HCT116 (cell line): ENCODE measurements around the gene DNMT3A.

ENCODE experiments used
- CEBPB ChIP-seq: IDR thresholded peaks from 2 replicates; pipeline ENCODE4 v1.6.1; 2012; ENCODE audit warnings: low read depth
- EZH2 ChIP-seq: fragments of 200-600 bp; sonication (generic); IDR thresholded peaks from 2 replicates; pipeline ENCODE4 v1.6.1; 2017; ENCODE audit warnings: antibody characterized with exemption, mixed run types
- EZH2phosphoT487 ChIP-seq: fragments of 200-600 bp; IDR thresholded peaks from 2 replicates; pipeline ENCODE4 v1.6.1; 2018; ENCODE audit warnings: antibody characterized with exemption, borderline replicate concordance
- POLR2A ChIP-seq: IDR thresholded peaks from 2 replicates; pipeline ENCODE4 v1.7.0; 2011; ENCODE audit warnings: borderline replicate concordance; ENCODE audit not compliant: insufficient read depth, insufficient read length; ENCODE audit errors: extremely low read depth
- POLR2AphosphoS5 ChIP-seq: IDR thresholded peaks from 2 replicates; pipeline ENCODE4 v1.6.1; 2011; ENCODE audit warnings: mild to moderate bottlenecking, low read depth, low read length, moderate library complexity
- SIN3A ChIP-seq: IDR thresholded peaks from 2 replicates; pipeline ENCODE4 v1.6.1; 2012; ENCODE audit warnings: low read depth
- SRF ChIP-seq: IDR thresholded peaks from 2 replicates; pipeline ENCODE4 v1.6.1; 2012; ENCODE audit warnings: low read depth
- TCF7L2 ChIP-seq: IDR thresholded peaks from 2 replicates; pipeline ENCODE4 v1.7.0; 2011; ENCODE audit warnings: borderline replicate concordance, inconsistent platforms; ENCODE audit not compliant: insufficient read depth, insufficient read length; ENCODE audit errors: extremely low read depth
- YY1 ChIP-seq: IDR thresholded peaks from 2 replicates; pipeline ENCODE4 v1.6.1; 2011; ENCODE audit warnings: low read length, low read depth, moderate library complexity, mild to moderate bottlenecking; ENCODE audit not compliant: insufficient replicate concordance; ENCODE audit errors: extremely low read depth
- ZNF274 ChIP-seq: fragments of 200-500 bp; sonication (Bioruptor generic); IDR thresholded peaks from 2 replicates; pipeline ENCODE4 v1.6.1; 2014; ENCODE audit warnings: mild to moderate bottlenecking, low read depth, low read length, inconsistent platforms
- TF ChIP-seq, protein P1 (sequence below), 3 experiments: fragments of 200-600 bp in 1 of 3; sonication (generic) in 1 of 3; IDR thresholded peaks in 2 of 3; conservative IDR thresholded peaks in 1 of 3; 2 replicates each; pipeline ENCODE4 v1.5.1; 2012 to 2017; ENCODE audit warnings: low read depth in 2 of 3, low read length in 2 of 3, antibody characterized with exemption in 1 of 3, borderline replicate concordance in 1 of 3, control low read depth in 1 of 3, mild to moderate bottlenecking in 1 of 3, mixed read lengths in 1 of 3, mixed run types in 1 of 3, moderate library complexity in 1 of 3; ENCODE audit not compliant: insufficient read depth in 1 of 3
- TF ChIP-seq, protein P2 (sequence below): IDR thresholded peaks from 2 replicates; pipeline ENCODE4 v1.6.1; 2012; ENCODE audit warnings: low read depth
- TF ChIP-seq, protein P3 (sequence below): IDR thresholded peaks from 2 replicates; pipeline ENCODE4 v1.6.1; 2012
- TF ChIP-seq, protein P4 (sequence below): IDR thresholded peaks from 2 replicates; pipeline ENCODE4 v1.6.1; 2011; ENCODE audit warnings: mild to moderate bottlenecking, low read length, moderate library complexity; ENCODE audit not compliant: insufficient replicate concordance; ENCODE audit errors: extremely low read depth

DNA sequence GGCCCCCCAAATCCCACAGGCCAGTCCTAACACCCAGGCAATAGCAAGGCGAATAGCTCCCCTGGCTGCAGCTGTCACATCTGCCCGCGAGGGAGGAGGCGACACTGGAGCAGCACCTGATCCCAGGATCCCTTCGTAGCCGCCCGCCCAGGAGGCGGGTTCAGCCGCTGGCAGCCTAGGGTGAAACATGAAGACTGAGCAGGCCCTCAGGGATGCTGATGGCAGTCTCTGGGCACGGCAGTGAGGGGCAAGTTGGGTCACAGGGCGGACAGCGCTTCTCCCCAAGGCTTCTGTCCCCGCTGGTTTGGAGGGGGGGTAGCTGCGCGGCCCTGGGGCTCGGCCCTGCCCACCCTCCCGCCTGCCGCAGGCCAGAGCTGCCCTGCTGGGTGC is 1.9 kb downstream of the DNMT3A start:
- no peak for TF ChIP-seq SIN3A
- no peak for TF ChIP-seq POLR2AphosphoS5
- TF ChIP-seq, protein P1, sequence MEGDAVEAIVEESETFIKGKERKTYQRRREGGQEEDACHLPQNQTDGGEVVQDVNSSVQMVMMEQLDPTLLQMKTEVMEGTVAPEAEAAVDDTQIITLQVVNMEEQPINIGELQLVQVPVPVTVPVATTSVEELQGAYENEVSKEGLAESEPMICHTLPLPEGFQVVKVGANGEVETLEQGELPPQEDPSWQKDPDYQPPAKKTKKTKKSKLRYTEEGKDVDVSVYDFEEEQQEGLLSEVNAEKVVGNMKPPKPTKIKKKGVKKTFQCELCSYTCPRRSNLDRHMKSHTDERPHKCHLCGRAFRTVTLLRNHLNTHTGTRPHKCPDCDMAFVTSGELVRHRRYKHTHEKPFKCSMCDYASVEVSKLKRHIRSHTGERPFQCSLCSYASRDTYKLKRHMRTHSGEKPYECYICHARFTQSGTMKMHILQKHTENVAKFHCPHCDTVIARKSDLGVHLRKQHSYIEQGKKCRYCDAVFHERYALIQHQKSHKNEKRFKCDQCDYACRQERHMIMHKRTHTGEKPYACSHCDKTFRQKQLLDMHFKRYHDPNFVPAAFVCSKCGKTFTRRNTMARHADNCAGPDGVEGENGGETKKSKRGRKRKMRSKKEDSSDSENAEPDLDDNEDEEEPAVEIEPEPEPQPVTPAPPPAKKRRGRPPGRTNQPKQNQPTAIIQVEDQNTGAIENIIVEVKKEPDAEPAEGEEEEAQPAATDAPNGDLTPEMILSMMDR (IDR thresholded peaks at IDR 0.05 in 2 of 3, conservative IDR thresholded peaks at IDR 0.05 in 1 of 3; ENCODE audit: borderline replicate concordance in 1 of 3, insufficient read depth in 1 of 3, low read depth in 2 of 3, low read length in 2 of 3), result no peak
- TF ChIP-seq POLR2A, result no peak
- no peak for TF ChIP-seq TCF7L2
- TF ChIP-seq, protein P2, sequence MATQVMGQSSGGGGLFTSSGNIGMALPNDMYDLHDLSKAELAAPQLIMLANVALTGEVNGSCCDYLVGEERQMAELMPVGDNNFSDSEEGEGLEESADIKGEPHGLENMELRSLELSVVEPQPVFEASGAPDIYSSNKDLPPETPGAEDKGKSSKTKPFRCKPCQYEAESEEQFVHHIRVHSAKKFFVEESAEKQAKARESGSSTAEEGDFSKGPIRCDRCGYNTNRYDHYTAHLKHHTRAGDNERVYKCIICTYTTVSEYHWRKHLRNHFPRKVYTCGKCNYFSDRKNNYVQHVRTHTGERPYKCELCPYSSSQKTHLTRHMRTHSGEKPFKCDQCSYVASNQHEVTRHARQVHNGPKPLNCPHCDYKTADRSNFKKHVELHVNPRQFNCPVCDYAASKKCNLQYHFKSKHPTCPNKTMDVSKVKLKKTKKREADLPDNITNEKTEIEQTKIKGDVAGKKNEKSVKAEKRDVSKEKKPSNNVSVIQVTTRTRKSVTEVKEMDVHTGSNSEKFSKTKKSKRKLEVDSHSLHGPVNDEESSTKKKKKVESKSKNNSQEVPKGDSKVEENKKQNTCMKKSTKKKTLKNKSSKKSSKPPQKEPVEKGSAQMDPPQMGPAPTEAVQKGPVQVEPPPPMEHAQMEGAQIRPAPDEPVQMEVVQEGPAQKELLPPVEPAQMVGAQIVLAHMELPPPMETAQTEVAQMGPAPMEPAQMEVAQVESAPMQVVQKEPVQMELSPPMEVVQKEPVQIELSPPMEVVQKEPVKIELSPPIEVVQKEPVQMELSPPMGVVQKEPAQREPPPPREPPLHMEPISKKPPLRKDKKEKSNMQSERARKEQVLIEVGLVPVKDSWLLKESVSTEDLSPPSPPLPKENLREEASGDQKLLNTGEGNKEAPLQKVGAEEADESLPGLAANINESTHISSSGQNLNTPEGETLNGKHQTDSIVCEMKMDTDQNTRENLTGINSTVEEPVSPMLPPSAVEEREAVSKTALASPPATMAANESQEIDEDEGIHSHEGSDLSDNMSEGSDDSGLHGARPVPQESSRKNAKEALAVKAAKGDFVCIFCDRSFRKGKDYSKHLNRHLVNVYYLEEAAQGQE, result no peak
- TF ChIP-seq, protein P3, sequence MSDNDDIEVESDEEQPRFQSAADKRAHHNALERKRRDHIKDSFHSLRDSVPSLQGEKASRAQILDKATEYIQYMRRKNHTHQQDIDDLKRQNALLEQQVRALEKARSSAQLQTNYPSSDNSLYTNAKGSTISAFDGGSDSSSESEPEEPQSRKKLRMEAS, result no peak
- TF ChIP-seq EZH2phosphoT487, result no peak
- no peak for TF ChIP-seq ZNF274
- TF ChIP-seq, protein P4, sequence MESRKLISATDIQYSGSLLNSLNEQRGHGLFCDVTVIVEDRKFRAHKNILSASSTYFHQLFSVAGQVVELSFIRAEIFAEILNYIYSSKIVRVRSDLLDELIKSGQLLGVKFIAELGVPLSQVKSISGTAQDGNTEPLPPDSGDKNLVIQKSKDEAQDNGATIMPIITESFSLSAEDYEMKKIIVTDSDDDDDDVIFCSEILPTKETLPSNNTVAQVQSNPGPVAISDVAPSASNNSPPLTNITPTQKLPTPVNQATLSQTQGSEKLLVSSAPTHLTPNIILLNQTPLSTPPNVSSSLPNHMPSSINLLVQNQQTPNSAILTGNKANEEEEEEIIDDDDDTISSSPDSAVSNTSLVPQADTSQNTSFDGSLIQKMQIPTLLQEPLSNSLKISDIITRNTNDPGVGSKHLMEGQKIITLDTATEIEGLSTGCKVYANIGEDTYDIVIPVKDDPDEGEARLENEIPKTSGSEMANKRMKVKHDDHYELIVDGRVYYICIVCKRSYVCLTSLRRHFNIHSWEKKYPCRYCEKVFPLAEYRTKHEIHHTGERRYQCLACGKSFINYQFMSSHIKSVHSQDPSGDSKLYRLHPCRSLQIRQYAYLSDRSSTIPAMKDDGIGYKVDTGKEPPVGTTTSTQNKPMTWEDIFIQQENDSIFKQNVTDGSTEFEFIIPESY, result no peak
- TF ChIP-seq YY1, result no peak
- TF ChIP-seq SRF, result no peak
- no peak for TF ChIP-seq CEBPB
- TF ChIP-seq EZH2, result no peak
